SK-N-SH treated with all-trans-retinoic acid at 6 μM for 48 hours (cell line): ENCODE measurements around the gene CLTA.
"Not testable (repeated sequence)": the region's sequence is repeated elsewhere in the genome, so short reads cannot be mapped to it uniquely, and the experiment has no call there.

ENCODE experiments used
- OSR1 ChIP-seq: fragments of 250-450 bp; sonication (Bioruptor Pico); IDR thresholded peaks from 2 replicates; pipeline ENCODE4 v1.8.0; 2022; ENCODE audit warnings: moderate library complexity, mild to moderate bottlenecking, inconsistent platforms
- PATZ1 ChIP-seq: fragments of 250-450 bp; sonication (Bioruptor Pico); IDR thresholded peaks from 2 replicates; pipeline ENCODE4 v1.8.0; 2020; ENCODE audit warnings: mild to moderate bottlenecking, moderate library complexity, borderline replicate concordance
- POU6F1 ChIP-seq: fragments of 250-450 bp; sonication (Bioruptor Pico); IDR thresholded peaks from 2 replicates; pipeline ENCODE4 v1.8.0; 2021; ENCODE audit warnings: low read depth, mild to moderate bottlenecking, moderate library complexity, borderline replicate concordance
- PPARA ChIP-seq: fragments of 250-450 bp; sonication (Bioruptor Pico); IDR thresholded peaks from 2 replicates; pipeline ENCODE4 v1.5.0; 2020; ENCODE audit warnings: mild to moderate bottlenecking, borderline replicate concordance
- RARB ChIP-seq: fragments of 250-450 bp; sonication (Bioruptor Pico); IDR thresholded peaks from 2 replicates; pipeline ENCODE4 v1.8.0; 2021; ENCODE audit warnings: mild to moderate bottlenecking, moderate library complexity
- TF ChIP-seq, protein P1 (sequence below): fragments of 250-450 bp; sonication (Bioruptor Pico); IDR thresholded peaks from 2 replicates; pipeline ENCODE4 v1.5.1; 2021; ENCODE audit warnings: mild to moderate bottlenecking, moderate library complexity
- TF ChIP-seq, protein P2 (sequence below): fragments of 250-450 bp; sonication (Bioruptor Pico); IDR thresholded peaks from 2 replicates; pipeline ENCODE4 v1.5.1; 2020; ENCODE audit warnings: low read depth, mild to moderate bottlenecking, moderate library complexity

GRCh38 chr9:36239675-36240074, 49.0 kb downstream of the CLTA start:
- TF ChIP-seq RARB; POU6F1 (CRISPR knock-in tag); PATZ1 (CRISPR knock-in tag); OSR1; PPARA (CRISPR knock-in tag): not testable (repeated sequence)
- TF ChIP-seq, protein P1, sequence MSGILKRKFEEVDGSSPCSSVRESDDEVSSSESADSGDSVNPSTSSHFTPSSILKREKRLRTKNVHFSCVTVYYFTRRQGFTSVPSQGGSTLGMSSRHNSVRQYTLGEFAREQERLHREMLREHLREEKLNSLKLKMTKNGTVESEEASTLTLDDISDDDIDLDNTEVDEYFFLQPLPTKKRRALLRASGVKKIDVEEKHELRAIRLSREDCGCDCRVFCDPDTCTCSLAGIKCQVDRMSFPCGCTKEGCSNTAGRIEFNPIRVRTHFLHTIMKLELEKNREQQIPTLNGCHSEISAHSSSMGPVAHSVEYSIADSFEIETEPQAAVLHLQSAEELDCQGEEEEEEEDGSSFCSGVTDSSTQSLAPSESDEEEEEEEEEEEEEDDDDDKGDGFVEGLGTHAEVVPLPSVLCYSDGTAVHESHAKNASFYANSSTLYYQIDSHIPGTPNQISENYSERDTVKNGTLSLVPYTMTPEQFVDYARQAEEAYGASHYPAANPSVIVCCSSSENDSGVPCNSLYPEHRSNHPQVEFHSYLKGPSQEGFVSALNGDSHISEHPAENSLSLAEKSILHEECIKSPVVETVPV (CRISPR knock-in tag): not testable (repeated sequence)
- TF ChIP-seq, protein P2, sequence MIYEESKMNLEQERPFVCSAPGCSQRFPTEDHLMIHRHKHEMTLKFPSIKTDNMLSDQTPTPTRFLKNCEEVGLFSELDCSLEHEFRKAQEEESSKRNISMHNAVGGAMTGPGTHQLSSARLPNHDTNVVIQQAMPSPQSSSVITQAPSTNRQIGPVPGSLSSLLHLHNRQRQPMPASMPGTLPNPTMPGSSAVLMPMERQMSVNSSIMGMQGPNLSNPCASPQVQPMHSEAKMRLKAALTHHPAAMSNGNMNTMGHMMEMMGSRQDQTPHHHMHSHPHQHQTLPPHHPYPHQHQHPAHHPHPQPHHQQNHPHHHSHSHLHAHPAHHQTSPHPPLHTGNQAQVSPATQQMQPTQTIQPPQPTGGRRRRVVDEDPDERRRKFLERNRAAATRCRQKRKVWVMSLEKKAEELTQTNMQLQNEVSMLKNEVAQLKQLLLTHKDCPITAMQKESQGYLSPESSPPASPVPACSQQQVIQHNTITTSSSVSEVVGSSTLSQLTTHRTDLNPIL: not testable (repeated sequence)
